GM19025 (cell line): ENCODE data around the gene UAP1.

Experiments used
- ATAC-seq: cut with Tn5 transposase; IDR thresholded peaks from one replicate; pipeline ENCODE4 v1.9.1; 2021; ENCODE audit warnings: mild to moderate bottlenecking, low read depth, moderate library complexity; ENCODE audit not compliant: unreplicated experiment

UAP1 gene

DNA sequence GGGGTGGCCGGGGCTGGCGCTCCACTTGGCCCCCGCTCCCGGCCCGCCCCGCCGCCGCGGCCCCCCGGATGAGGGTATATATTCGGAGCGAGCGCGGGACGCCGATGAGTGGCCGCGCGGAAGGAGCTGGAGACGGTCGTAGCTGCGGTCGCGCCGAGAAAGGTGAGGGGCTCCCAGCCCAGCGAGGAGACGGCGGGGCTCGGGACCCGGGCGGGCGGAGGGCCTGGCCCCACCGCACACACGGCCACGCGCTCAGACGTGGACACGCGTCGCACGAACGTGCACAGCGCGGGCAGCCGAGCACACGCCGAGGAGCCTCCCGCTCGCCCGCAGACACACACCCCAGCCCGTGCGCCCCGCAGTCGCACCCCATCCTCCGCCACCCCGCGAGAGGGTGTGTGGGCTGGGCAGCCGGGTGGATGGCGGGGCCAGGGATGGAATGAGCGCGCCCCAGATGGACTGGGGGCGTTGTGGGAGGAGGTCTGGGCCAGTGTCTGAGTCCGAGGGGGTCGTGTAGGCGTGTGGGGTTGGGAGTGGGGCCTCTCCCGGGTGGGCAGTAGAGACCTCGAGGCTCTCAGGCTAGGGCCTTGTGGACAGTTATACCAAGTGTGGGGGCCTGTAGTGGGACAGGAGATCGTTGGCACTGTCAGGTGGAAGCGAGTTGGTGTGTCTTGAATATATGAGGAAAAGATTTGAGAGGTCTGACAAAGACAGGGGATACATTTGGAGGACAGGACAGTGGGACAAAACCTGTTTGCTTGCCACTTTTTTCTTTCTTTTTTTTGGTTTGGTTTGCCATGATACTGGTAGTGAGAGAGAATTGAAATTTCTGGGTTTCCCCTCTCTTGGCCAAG, at the start of gene UAP1:
TSS of gene UAP1 (plus strand) at position 107 of the 854 bp plus-strand sequence. CDS start 4,347 bp downstream, outside the sequence.
- ATAC-seq = peak; percentile 26

GRCh38 chr1:162527314-162527713, 34.2 kb upstream of the UAP1 start:
- ATAC-seq = no peak

GRCh38 chr1:162530307-162530987, 31.1 kb upstream of the UAP1 start:
- peak; percentile 96 for ATAC-seq

GRCh38 chr1:162530988-162531319, 30.6 kb upstream of the UAP1 start:
- ATAC-seq = no peak

DNA sequence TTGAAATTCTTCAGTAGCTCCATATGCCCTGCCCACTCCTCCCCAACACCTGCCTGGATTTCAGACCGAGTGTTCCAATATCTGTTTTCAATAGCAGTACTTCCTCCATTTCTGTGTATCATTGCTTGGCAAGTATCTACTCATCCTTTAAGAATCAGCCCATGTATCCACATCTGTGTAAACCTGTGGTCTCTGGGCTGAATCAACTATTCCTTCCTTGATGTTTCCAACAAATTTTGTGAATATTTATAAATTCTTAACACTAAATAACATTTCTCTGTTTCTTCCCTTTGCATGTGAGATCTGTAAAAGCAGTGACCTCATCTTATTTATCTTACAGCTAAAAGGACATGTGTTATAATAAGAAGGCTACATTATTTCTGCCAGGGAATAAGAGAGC, 26.0 kb upstream of the UAP1 start:
- ATAC-seq = no peak

GRCh38 chr1:162536511-162536910, 25.0 kb upstream of the UAP1 start:
- ATAC-seq = no peak

GRCh38 chr1:162537216-162537615, 24.3 kb upstream of the UAP1 start:
- no peak for ATAC-seq

DNA sequence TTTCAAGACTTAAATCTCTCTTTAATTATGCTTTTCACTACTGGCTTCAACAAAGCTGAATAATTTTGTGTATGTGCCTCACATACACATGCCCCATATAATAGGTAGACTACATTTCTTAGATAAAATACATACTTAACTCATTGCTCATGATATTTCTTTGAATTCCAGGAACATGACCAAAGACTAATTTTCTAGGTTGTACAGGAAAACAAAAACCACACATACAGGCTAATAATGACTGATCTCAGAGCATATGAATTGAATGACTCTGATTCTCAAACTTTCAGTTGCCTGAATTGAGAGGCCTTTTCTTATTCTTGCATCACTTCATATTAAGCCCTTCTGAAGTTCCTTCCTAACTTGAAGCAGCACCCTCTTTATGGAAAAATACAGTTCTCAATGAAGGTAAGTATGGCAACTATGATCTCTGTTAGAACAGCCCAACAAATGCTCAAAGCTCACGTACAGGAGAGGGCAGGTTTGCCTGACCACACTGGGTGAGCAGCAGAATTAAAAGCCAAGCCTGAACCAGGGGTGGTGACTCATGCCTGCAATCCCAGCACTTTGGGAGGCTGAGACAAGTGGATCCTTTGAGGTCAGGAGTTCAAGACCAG, 22.6 kb upstream of the UAP1 start:
- ATAC-seq = no peak

DNA sequence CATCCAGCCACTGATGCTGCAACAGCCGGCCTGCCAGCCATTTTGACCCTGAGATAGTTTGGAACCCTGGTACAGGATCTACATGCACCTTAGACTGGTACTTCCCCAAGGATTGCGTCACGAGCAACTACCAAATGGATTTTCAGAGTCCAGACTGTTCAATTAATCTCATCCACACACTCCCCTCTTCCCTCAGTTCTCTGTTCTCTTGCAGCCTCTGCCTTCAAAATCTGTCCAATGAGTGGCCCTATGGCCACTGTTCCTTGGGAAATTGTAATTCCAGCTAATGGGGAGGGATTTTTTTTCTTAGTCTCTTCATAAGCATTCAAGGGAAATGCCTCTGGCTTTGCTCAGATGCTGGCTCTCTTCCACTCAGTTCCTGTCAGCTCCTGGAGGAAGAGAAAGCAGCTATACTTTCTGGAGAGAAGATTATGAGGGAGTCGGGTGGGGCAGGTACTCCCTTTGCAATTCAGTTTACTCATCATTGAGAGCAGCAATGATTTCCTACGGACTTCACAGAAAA, 19.8 kb upstream of the UAP1 start:
- no peak for ATAC-seq

- ATAC-seq = no peak
Observed at GRCh38 chr1:162543228-162543627, 18.3 kb upstream of the UAP1 start.

DNA sequence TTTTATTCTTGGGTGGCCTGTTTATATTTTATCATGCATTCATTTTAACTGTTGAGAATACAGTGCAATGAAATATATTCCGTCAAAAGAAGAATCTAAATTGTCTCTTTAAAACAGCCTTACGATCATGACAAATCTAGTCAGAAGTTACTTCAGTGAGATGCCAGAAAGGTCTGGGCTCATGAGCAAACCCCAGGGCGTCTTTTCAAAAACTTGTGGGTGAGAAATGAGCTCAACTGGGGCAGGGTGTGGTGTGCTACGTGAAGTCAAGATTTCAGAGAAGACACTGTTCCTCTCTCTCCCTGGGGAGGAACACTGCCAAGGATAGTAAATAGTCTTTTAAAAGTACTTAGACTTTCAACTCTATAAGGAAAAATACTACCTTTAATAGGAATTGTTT, 13.4 kb upstream of the UAP1 start:
- ATAC-seq = no peak

GRCh38 chr1:162549001-162549400, 12.5 kb upstream of the UAP1 start:
- no peak for ATAC-seq

GRCh38 chr1:162550925-162551324, 10.6 kb upstream of the UAP1 start:
- ATAC-seq = no peak

DNA sequence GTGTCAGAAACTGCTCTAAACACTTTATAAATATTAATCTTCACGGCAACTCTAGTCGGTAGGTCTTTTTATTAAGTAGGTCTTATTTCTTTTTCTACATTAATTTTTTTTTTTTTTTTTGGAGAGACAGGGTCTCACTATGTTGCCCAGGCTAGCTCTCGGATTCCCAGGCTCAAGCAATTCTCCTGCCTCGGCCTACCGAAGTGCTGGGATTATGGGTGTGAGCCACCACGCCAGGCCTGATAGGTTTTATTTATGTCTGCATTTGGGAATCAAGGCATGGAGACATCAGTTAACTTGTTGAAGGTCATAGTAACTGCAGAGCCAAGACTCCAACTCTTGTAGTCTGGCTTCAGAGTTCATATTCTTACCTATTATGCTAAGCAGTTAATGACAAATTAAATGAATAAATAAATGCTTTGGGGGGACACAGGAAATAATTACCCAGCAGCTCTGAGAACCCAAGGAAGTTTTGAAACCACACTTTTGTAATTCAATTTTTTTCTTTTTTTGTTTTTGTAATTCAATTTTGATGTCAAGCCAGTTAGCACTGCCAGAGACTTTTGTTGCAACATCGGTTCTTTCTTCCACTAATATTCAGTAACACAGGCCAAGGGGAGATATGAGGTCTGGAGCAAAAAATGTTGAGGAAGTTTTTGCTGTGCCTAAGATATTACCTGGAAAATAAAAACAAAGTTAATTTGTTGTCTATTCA, 9.4 kb upstream of the UAP1 start:
- ATAC-seq = no peak

- ATAC-seq = no peak
Observed at GRCh38 chr1:162552684-162553252, 8.8 kb upstream of the UAP1 start.

GRCh38 chr1:162554258-162554657, 7.3 kb upstream of the UAP1 start:
- no peak for ATAC-seq

DNA sequence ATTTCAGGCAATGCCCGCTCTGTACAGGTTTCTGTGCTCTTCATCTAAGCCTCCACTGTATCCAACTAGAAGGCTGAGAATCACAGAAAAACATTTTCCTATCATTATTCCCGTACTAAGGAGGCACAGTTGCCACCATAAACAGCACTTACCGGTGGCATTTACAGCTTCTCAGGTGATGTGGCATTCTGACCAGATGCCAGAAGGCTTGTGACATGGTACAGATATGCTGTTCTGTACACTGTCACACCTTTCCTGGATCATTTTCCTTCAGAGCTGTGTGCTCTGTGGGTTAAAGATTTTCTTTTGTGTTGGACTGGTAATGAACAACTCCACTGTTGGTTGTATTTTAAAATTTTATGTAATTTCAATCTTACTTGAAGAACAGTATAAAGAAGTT, 4.0 kb upstream of the UAP1 start:
- no peak for ATAC-seq

GRCh38 chr1:162560303-162561036, 1.1 kb upstream of the UAP1 start:
- no peak for ATAC-seq

DNA sequence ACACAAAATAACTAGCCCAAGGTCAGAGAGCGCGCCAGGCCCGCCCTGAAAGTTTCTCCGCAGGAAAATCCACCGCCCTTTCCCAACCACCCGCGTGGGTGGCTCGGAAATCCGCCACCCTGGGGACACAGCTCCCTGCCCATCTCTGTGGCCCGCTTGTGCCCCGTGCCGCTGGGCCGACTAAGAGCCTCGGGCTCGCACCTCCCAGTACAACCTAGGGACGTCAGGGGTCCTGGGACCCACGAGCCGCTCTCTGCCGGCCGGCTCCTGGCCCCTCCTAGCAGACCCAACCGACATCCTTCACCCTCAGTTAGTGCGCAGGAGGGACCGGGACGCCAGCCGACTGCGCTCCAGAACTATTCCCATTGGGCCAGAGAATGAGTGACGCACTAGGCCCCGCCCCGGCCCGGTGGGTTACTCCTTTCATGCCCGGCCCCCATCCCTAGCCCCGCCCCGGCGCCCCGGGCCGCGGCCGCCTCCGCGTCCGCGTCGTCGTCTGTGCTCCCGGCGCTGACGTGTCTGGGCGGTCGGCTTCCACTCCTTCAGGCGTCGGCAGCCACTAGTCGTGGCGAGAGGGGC, 396 bp upstream of the UAP1 start:
- peak; percentile 90 for ATAC-seq
